ENCODE results near the gene LCE2A.
"Not testable (repeated sequence)": the region's sequence is repeated elsewhere in the genome, so short reads cannot be mapped to it uniquely, and the experiment has no call there.

LCE2A gene

DNA sequence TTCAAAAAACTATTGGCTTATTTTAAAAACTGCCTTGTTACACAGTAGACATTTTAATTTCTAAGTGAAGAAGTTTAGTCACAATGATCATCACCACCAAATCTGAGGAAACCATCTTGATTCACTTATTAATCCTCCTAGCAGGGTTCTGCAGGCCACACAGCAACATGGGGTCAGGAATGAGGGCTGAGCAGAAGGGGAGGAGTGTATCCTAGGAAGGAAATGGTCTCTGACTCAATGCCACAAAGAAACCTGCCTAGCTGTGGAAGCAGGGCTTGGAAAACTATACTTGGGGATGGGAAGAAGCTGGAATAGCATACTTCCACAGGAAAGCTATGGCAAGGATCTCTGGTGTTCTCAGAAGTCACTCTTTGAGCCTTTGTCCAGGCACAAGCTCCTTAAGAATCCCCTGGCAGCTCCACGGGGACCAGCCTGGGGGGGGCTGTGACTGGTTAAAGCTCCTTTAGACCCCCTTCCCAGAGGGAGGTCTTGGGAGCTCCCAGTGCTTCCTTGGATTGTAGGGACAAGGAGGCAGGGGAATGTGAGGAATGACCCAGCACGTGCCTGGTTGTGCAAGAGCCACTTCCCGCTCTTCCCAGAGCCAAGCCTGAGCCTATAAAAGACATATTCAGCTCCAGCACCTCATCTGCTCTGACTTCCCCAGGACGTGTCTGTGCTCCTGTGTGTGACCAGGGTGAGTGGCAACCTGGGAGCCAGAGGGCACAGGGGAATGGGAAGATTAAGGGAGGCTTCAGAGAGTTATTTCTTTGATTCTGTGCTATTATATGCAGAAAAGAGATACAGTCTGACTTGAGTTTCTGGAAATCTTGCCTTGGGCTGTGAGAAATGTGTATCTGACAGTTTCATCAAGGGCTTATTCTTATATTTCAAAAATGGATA is at the start of gene LCE2A:
TSS of gene LCE2A (plus strand) at position 645 of the 900 bp plus-strand sequence. CDS start 557 bp downstream, outside the sequence.
- DNase-seq: no peak

- DNase-seq: peak; percentile 40
Observed at GRCh38 chr1:152654110-152654509, 44.0 kb upstream of the LCE2A start.

DNA sequence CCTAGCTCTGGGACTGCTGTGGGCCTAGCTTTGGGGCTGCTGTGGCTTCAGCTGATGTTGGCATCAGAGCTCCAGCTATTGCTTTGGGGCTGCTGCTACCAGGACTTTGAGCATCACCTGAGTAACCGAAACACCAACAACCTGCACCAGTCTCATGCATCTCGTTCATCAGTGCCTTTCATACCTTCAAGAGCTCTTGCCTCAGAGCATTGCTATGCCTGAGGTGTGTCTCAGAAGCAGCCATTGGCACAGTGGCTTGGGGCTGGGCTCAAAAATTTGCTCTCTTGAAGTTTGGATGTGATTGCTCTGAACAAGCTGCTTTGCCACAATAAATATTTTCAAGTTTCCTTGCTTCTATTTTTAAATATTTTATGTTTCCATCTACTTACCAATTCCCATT is 41.7 kb upstream of the LCE2A start:
- DNase-seq: no peak

- no peak for DNase-seq
Observed at GRCh38 chr1:152657677-152658076, 40.5 kb upstream of the LCE2A start.

GRCh38 chr1:152658649-152659048 is 39.5 kb upstream of the LCE2A start:
- DNase-seq: no peak

GRCh38 chr1:152663098-152663497 is 35.0 kb upstream of the LCE2A start, which contains the start of gene LCE2D:
LCE2D (plus strand) TSS chr1:152663380; CDS start chr1:152664106, 726 bp downstream.
- no peak for DNase-seq

GRCh38 chr1:152666171-152666570 is 32.0 kb upstream of the LCE2A start:
- DNase-seq: not testable (repeated sequence)

DNA sequence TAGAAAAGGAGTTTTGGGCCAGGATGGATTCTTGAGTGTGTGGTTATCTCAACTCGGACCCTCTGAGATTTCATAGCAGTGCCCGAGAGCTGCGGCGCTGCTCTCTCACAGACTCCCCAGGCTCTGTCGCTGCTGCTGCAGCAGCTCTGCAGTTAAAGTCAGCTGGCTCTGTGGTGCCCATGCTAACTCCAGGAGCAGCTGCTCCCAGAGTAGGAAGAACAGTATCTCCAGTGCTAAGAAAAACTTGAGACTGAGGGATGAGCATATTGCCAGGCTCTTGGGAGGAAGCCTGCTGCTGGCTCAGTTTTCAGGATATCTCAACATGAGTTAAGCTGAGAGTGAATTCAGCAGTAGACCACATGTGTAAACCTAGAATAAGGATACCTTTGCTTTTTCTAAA is 30.5 kb upstream of the LCE2A start:
- no peak for DNase-seq

DNA sequence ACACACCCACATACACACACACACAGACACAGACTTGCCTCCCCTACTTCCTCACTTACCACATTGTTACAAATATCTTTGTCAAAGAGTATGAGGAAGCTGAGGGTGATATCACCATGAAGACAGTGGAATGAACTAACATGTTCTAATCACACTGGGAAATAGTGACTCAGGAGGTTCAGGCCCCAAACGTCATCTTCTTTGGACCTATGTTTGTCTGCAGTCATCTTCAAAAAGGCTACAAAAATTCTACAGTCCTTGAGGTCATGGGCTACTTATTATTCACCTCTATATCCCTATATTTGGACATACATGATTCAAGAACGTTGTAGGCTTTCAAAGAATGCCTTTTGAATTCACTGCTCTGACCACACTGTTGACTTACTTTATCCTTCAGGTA is 25.1 kb upstream of the LCE2A start:
- DNase-seq: no peak

DNA sequence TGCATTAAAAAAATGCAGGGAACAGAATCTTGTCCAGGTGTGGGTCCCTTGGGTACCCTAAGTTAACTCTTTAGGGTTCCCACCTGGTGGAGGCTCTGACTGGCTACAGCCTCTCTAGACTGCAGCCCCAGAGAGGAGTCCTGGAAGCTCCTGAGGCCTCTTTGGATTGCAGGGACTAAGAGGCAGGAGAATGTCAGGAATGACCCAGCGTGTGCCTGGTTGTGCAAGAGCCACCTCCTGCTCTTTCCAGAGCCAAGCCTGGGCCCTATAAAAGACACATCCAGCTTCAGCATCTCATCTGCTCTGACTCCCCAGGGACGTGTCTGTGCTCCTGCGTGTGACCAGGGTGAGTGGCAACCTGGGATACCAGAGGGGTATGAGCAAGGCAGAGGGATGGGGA is 23.2 kb upstream of the LCE2A start, which contains the start of gene LCE2C:
TSS of gene LCE2C (plus strand) at position 297 of the 400 bp plus-strand sequence. CDS start 737 bp downstream, outside the sequence.
- DNase-seq: not testable (repeated sequence)

GRCh38 chr1:152679459-152679858 is 18.7 kb upstream of the LCE2A start:
- no peak for DNase-seq

GRCh38 chr1:152681616-152682015 is 16.5 kb upstream of the LCE2A start:
- DNase-seq: no peak

DNA sequence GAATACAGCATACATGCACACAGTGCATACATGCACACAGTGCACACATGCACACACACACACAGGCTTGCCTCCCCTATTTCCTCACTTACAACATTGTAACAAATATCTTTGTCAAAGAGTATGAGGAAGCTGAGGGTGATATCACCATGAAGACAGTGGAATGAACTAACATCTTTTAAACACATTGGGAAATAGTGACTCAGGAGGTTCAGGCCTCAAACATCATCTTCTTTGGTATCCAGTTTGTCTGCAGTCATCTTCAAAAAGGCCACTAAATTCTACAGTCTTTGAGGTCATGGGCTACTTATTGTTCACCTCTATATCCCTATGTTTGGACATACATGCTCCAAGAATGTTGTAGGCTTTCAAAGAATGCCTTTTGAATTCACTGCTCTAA is 14.3 kb upstream of the LCE2A start:
- DNase-seq: no peak

GRCh38 chr1:152685823-152686222 is 12.3 kb upstream of the LCE2A start, which contains the start of gene LCE2B:
LCE2B (plus strand) TSS chr1:152686123; CDS start chr1:152686844, 721 bp downstream.
- not testable (repeated sequence) for DNase-seq

GRCh38 chr1:152699746-152700145 is 1.6 kb downstream of the LCE2A start:
- no peak for DNase-seq

GRCh38 chr1:152707860-152708259 is 9.7 kb downstream of the LCE2A start, which contains the start of gene LCE4A:
LCE4A (plus strand) TSS chr1:152708160; CDS start chr1:152709076, 916 bp downstream.
- no peak for DNase-seq

GRCh38 chr1:152718238-152718637 is 20.1 kb downstream of the LCE2A start:
- no peak for DNase-seq

DNA sequence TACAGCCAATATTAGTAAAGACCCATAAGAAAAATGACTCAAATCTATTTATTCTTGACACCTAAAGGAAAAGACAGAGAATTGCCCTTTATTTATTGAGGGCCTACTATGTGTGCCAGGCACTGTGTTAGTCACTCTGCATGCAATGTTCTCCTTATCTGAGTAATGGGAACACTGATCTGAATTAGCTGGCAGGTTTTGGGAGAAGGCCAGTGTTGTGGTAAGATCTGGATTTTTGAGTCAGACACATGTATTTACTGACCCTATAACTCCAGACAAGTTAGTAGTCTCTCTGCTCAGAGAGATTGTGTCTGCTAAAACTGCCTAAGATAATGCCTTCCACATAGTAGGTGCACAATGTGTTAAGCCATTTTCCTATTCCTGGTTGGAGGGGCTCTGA is 27.1 kb downstream of the LCE2A start:
- no peak for DNase-seq

GRCh38 chr1:152728986-152729385 is 30.8 kb downstream of the LCE2A start:
- no peak for DNase-seq

- no peak for DNase-seq
Observed at GRCh38 chr1:152735648-152736047, 37.5 kb downstream of the LCE2A start.

- DNase-seq: no peak
Observed at GRCh38 chr1:152737997-152738396, 39.9 kb downstream of the LCE2A start.

DNA sequence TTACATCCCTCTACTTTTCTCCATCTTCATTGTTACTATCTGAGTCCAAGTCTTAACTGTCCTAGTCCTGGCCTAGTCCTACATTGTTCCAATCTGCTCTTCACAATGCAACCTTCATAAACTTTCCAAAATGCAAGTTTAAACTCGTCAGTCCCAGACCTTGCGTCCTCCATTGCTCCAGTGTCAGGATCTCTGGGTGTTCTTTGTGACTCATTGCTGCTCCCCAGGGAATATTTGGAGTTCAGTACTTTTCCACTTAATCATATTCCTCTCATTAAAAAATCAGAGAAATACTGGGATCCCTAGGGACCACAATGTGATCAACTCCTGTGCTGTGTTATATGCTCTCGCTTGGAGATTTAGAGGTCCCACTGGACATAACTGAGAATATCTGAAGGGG is 41.7 kb downstream of the LCE2A start:
- no peak for DNase-seq

DNA sequence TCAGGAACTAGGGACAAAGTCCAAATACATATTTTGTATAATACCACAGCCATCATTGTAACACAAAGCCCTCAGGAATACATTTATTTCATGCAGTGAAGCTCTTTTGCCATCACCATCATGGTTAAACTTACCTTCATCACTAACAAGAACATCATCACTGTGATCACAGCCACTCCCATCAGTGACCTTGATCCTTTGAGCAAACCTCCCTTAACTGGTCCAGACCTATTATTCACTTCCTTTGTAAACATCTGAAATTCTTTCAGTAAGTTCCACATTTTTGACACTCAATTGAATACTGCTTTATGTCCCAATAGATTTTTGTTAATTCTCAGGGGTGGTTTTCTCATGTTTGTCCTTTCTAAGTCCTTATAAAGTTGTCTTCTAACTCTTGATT is 43.5 kb downstream of the LCE2A start:
- no peak for DNase-seq

All from NK-92 treated with Interleukin-12 subunit alpha and Interleukin-12 subunit beta, amount 100 ng/mL, for 24 hours (cell line).